IPS-18c (cell line): ENCODE measurements around the gene ABCA13.

ENCODE experiments used
- H3K4me3 ChIP-seq: 2 replicates; pipeline ENCODE4 v1.7.0; 2013; ENCODE audit warnings: low read depth, mild to moderate bottlenecking, low read length, moderate library complexity; ENCODE audit not compliant: insufficient read depth
- H3K9me3 ChIP-seq: one replicate; pipeline ENCODE4 v1.6.1; 2013; ENCODE audit warnings: mild to moderate bottlenecking, low read length, moderate library complexity; ENCODE audit not compliant: control insufficient read depth, insufficient read depth

The ABCA13 gene

DNA sequence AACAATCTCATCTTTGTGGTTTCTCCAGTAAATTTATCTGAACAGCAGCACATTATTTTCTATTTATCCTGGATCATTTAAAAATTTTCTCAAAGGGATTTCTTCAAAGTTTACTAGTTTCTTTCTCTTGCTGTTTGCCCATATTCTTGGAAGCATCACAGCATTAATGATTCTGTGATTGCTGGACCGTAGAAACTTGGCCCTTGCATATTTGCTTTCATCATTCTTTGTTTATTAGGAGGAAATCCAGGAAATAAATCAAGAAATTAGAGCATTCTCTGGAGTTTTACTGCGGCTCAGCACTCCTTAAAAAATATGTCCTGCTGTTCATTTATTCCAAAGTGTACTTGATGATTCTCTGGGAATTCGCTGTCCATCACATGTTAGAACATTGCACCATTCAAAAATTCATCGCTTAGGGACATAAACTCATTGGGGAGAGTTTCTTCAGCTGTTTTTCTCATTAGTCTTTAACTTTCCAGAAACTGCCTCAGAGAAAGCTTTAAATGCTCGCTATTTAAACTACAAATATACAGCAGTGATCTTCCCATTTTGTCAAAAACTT, 489.1 kb downstream of the ABCA13 start:
- no peak overlapping the region for H3K4me3 ChIP-seq
- no peaks in the 10 kb centered on the region for H3K9me3 ChIP-seq

DNA sequence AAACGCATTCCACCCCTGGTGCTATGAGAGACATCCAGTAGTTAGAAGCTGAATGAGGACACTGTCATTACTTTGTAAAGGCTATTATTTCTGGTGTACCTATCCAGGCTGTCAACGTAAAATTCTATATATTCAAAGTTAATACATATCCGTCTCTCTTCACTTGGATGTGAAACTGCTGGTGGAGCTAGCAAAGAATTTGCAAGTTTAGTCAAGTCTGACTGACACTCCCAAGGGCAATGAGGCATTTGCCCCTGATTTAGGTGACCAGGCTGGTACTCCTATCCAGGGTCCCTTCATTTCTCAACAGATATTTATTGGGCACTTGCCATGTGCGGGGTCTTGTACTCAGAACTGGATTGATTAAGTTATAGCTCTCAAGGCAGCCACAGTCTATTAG, 493.0 kb downstream of the ABCA13 start:
- no peak overlapping the region for H3K4me3 ChIP-seq
- H3K9me3 ChIP-seq, result no peaks in the 10 kb centered on the region

DNA sequence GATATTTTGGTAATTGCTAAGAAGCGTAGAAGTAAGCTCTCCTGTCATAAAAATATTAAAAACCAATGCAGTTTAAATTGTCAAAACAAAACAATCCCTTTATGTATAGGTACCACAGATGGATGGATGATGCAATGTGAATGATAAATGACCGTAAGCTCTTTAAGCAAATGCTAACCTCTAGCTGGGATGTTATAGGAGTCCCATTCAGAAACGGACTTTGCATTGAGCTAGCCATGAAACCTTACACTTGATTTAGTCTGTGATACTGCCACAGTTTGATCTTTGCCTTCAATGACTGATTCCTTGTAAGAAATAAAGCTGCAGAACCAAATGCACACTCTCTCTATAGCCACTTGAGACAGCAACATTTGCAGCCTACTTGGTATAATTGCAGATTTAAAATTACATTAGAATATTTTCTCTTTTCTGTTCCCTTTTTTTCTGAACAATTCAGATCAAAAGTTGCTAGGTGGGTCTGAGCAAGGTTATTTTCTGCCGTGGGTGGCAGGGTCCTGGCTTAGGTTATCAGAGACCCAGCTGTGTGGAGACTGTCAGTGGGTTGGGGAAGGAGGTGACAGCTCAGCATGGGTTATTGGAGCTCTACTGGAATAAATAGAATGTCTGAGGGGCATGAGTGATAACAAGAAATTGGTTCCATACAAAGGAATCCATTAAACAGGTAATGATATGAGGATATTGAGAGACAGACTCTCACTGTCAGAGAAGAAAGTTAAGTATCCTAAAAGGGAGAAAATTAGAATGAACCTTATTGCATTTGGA, 494.3 kb downstream of the ABCA13 start:
- no peaks in the 10 kb centered on the region for H3K9me3 ChIP-seq
- no peak overlapping the region for H3K4me3 ChIP-seq

DNA sequence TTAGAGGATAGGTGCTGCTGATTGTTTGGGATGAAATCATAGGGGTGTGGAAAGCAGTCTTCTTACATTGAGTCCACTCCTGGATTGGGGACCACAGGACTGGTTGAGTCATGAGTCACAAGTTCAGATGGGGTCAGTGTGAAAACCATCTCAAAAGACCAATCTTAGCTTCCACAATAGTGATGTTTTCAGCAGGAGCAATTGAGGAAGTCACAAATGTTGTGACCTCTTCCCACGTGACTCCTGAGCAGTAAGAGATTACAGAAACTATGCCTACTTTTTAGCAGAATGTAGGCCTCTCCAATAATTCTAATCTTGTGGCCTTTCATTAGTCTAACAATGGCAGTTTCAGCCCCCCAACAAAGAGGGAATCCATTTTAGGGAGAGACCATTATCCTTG, 496.1 kb downstream of the ABCA13 start:
- H3K9me3 ChIP-seq, result no peaks in the 10 kb centered on the region
- no peak overlapping the region for H3K4me3 ChIP-seq

DNA sequence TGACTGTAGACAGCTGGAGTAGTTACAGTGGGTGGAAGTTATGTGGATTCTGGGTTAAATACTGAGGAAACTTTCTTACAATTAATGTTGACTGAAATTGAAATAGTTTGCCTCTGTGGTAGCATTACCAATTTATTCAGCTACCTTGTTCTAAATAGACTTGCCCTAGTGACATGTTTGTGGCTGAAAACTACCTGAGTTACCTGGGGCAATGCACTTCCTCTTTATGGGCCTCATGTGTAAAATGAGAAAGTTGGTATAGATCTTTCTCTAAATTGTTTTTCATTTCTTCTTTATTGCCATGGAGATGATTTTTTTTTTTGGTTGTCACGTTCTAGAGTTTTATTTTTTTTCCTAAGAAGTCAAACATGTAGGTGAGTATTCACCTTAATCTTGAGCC, 500.4 kb downstream of the ABCA13 start:
- no peak overlapping the region for H3K4me3 ChIP-seq
- H3K9me3 ChIP-seq, result no peaks in the 10 kb centered on the region

DNA sequence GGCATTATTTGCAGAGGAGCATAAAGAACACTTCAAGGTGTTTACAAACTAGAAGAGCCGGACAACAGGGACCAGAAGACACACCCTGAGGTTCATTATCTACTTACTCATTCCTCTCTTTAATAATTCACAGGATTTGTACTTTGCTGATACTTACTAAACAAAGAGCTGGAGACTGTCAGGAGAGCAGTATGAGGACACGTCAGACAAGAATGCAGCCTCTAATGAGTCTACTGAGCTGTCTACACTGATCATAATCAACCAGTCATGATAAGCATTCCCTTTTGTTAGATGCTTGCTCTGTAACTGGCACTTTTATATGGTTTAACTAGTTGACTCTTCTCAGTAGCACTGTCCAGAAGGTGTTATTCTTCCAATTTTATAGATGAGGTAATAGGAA, 509.7 kb downstream of the ABCA13 start:
- Histone ChIP-seq H3K4me3 (no peak overlapping the region), H3K9me3 (peaks cover 2% of the 10 kb centered on the region)

DNA sequence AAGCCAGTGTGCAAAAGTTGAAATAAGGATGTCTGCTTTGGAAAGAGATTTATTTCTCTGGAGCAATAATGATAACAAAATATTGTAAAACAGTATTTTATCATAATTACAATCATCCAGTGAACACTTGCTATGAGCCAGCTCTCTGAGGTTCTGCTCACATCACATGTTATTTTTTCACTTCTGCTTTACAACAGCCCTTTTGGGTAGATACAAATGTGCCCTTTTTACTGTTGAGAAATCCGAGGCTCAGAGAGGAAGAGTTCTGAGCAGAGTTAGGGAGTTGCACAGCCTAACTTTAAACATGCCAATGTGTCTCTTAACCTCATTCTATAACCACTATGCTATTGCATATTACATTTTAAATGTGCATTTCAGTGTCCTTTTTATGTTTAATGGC, 520.5 kb downstream of the ABCA13 start:
- H3K9me3 ChIP-seq, result no peaks in the 10 kb centered on the region

More for the DNA sequence above, 520.5 kb downstream of the ABCA13 start:
- no peak overlapping the region for H3K4me3 ChIP-seq
